ENCODE data around the gene ADARB2. TPM values are rescaled to one million over a fixed set of nuclear protein-coding genes. Genes with fewer than 3 reads are reported as not detected.

Gene ADARB2
- total RNA-seq, 6 experiments from 2014 or later: not detected

DNA sequence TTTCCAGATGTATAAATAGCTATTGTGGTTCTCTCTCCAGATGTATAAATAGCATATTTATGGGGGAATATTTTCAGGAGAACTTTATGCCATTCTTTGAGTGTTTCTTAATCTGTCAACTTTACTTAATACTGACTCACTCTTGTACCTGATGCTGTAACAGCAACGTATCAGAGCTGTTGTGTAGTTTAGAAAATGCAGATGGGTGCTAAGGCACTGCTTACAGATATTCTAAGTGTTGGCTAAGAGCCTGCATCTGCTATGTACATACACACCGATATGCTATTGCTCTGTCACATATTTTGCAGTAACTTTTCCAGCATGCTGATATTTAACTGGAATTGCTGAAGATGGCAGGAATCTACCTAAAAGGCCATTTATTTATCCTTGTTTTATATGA is 609.2 kb downstream of the ADARB2 start:
- Mint-ChIP-seq H3K36me3 (ENCODE audit: low read depth) (peaks cover 31% of the 10 kb centered on the region), H3K27ac (no peak overlapping the region)

GRCh38 chr10:1127629-1128028 is 609.7 kb downstream of the ADARB2 start:
- Mint-ChIP-seq H3K36me3 (ENCODE audit: low read depth) (peaks cover 32% of the 10 kb centered on the region), H3K9me3 (no peaks in the 10 kb centered on the region), H3K27ac (no peak overlapping the region), H3K27me3 (ENCODE audit: insufficient read depth) (no peaks in the 10 kb centered on the region), H3K4me1 (ENCODE audit: low read depth) (no peaks in the 10 kb centered on the region), H3K4me3 (no peak overlapping the region)
- TF ChIP-seq, protein P1, sequence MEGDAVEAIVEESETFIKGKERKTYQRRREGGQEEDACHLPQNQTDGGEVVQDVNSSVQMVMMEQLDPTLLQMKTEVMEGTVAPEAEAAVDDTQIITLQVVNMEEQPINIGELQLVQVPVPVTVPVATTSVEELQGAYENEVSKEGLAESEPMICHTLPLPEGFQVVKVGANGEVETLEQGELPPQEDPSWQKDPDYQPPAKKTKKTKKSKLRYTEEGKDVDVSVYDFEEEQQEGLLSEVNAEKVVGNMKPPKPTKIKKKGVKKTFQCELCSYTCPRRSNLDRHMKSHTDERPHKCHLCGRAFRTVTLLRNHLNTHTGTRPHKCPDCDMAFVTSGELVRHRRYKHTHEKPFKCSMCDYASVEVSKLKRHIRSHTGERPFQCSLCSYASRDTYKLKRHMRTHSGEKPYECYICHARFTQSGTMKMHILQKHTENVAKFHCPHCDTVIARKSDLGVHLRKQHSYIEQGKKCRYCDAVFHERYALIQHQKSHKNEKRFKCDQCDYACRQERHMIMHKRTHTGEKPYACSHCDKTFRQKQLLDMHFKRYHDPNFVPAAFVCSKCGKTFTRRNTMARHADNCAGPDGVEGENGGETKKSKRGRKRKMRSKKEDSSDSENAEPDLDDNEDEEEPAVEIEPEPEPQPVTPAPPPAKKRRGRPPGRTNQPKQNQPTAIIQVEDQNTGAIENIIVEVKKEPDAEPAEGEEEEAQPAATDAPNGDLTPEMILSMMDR (IDR thresholded peaks at IDR 0.05): no peak
- no peak for DNase-seq

More for the DNA sequence above, 609.2 kb downstream of the ADARB2 start:
- no peak overlapping the region for H3K4me3 Mint-ChIP-seq
- no peaks in the 10 kb centered on the region for H3K4me1 Mint-ChIP-seq (ENCODE audit: low read depth)
- TF ChIP-seq, protein P1 (IDR thresholded peaks at IDR 0.05): no peak
- no peak for DNase-seq
- no peaks in the 10 kb centered on the region for H3K27me3 Mint-ChIP-seq (ENCODE audit: insufficient read depth)
- no peaks in the 10 kb centered on the region for H3K9me3 Mint-ChIP-seq

Data from HFFc6 (cell line).